GM12892 (cell line): ENCODE data around the gene GNA14.

Experiments
- POLR2A ChIP-seq: IDR thresholded peaks from 2 replicates; pipeline ENCODE4 v1.6.1; 2011; ENCODE audit warnings: low read depth, low read length, control low read depth
- POLR2AphosphoS5 ChIP-seq: IDR thresholded peaks from 2 replicates; pipeline ENCODE4 v1.6.1; 2011; ENCODE audit warnings: low read depth, low read length, control low read depth
- TAF1 ChIP-seq: IDR thresholded peaks from 2 replicates; pipeline ENCODE4 v1.6.1; 2011; ENCODE audit warnings: low read depth, mild to moderate bottlenecking, control low read depth, low read length, borderline replicate concordance

- no peak for TF ChIP-seq POLR2A
- no peak for TF ChIP-seq POLR2AphosphoS5
- no peak for TF ChIP-seq TAF1
Observed at GRCh38 chr9:77474936-77475335, 173.2 kb downstream of the GNA14 start.
